CD4-positive, alpha-beta T cell (primary cell): ENCODE measurements around the gene PEX11A. TPM values are rescaled to one million over a fixed set of nuclear protein-coding genes. Genes with fewer than 3 reads are reported as not detected.

Experiments used
- ATAC-seq: fragments of 200-7000 bp; cut with Tn5 transposase; one replicate; pipeline ENCODE4 v1.10.0; 2022; ENCODE audit warnings: mild to moderate bottlenecking; ENCODE audit not compliant: poor library complexity
- CTCF ChIA-PET: fragments of 350-600 bp; sonication (Branson Sonifier 250); formaldehyde crosslinking; loops from one replicate; lab custom pipeline; 2021; ENCODE audit warnings: antibody characterized with exemption, inconsistent platforms; lab: Charles Lee
- POLR2A ChIA-PET: fragments of 350-600 bp; sonication (Branson Sonifier 250); formaldehyde crosslinking; loops from one replicate; lab custom pipeline; 2021; ENCODE audit warnings: antibody characterized with exemption, inconsistent platforms; lab: Charles Lee
- DNase-seq, 14 experiments: peaks; one replicate each; pipeline ENCODE4 v3.0.0-alpha.2; 2013 to 2020; ENCODE audit warnings: mixed read lengths in 2 of 14
- H3K27ac ChIP-seq, 2 donors: one replicate each; pipeline versions ENCODE4 v1.5.1 to v1.7.0; 2013; ENCODE audit warnings: low read length in 2 of 2, low read depth in 1 of 2, mild to moderate bottlenecking in 1 of 2
- H3K27me3 ChIP-seq, 2 experiments: 1 replicate in 1 of 2; 2 replicates in 1 of 2; pipeline versions ENCODE4 v1.6.1 to v1.7.0; 2013; ENCODE audit warnings: low read length in 2 of 2, control low read depth in 1 of 2, mild to moderate bottlenecking in 1 of 2, moderate library complexity in 1 of 2; ENCODE audit not compliant: insufficient read depth in 2 of 2, control insufficient read depth in 1 of 2
- H3K36me3 ChIP-seq: one replicate; pipeline ENCODE4 v1.6.1; 2013; ENCODE audit warnings: low read length, control low read depth; ENCODE audit not compliant: insufficient read depth
- H3K4me1 ChIP-seq: one replicate; pipeline ENCODE4 v1.6.1; 2013; ENCODE audit warnings: low read length, control low read depth; ENCODE audit not compliant: insufficient read depth
- H3K4me3 ChIP-seq: one replicate; pipeline ENCODE4 v1.5.1; 2013; ENCODE audit warnings: mild to moderate bottlenecking, low read length, moderate library complexity
- H3K9me3 ChIP-seq, 2 experiments: 1 replicate in 1 of 2; 2 replicates in 1 of 2; pipeline versions ENCODE4 v1.6.1 to v1.7.0; 2013; ENCODE audit warnings: low read length in 2 of 2, mild to moderate bottlenecking in 2 of 2, control low read depth in 1 of 2, moderate library complexity in 1 of 2; ENCODE audit not compliant: control insufficient read depth in 1 of 2, insufficient read depth in 1 of 2
- H3K27ac Mint-ChIP-seq: one replicate; pipeline ENCODE4 v1.8.0; 2020; ENCODE audit warnings: mixed read lengths
- H3K27me3 Mint-ChIP-seq: one replicate; pipeline ENCODE4 v1.8.0; 2021; ENCODE audit warnings: mixed read lengths
- H3K36me3 Mint-ChIP-seq: one replicate; pipeline ENCODE4 v1.8.0; 2021; ENCODE audit warnings: low read depth, mixed read lengths
- H3K4me1 Mint-ChIP-seq: one replicate; pipeline ENCODE4 v1.8.0; 2021; ENCODE audit warnings: low read depth, mixed read lengths
- H3K4me3 Mint-ChIP-seq: one replicate; pipeline ENCODE4 v1.8.0; 2020; ENCODE audit warnings: mild to moderate bottlenecking, mixed read lengths
- H3K9me3 Mint-ChIP-seq: one replicate; pipeline ENCODE4 v1.8.0; 2020; ENCODE audit warnings: mixed read lengths
- intact Hi-C, 2 experiments: fragments of 100-400 bp; cut with DNase I in 1 of 2; cut with micrococcal nuclease in 1 of 2; formaldehyde crosslinking; loops; one replicate each; pipeline versions ENCODE4 v1.15.1 to v1.9.0; 2023 to 2025; cut with DNase I, micrococcal nuclease
- total RNA-seq, 174 experiments: library from RNA in 2 of 174; stranded (reverse) in 2 of 174; gene quantifications; one replicate each; pipeline ENCODE4 v1.2.3 and lab custom pipeline; 2021 to 2026
- TF ChIP-seq, protein P1 (sequence below): fragments of 200-600 bp; IDR thresholded peaks from one replicate; pipeline ENCODE4 v1.8.0; 2022; ENCODE audit warnings: antibody characterized with exemption, mild to moderate bottlenecking

The PEX11A gene
- total RNA-seq, 2 experiments from 2014 or later = 0.22 TPM

DNA sequence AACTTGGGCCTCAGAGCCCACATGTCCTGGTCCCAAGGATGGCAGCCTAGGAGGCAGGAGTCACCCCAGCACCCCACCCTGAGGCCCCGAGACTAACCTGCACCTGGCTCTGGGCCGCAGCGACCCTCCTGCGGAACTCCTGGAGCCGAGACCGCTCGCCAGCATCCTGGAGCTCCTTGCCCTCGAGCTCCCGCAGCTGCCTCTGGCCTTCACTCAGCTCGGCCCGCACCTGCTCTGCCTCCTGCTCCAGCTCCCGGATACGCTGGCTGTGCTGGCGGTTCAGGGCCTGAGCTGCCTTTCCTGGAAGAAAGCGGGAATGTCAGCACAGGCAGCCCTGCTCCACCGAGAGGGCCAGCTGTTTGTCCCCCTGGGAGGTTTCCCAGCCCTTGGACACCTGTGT lies 48.4 kb downstream of the PEX11A start:
- Mint-ChIP-seq H3K27me3 (no peaks in the 10 kb centered on the region), H3K4me1 (no peaks in the 10 kb centered on the region), H3K4me3 (no peak overlapping the region), H3K36me3 (no peaks in the 10 kb centered on the region), H3K9me3 (no peaks in the 10 kb centered on the region), H3K27ac (no peak overlapping the region)
- TF ChIP-seq, protein P1, sequence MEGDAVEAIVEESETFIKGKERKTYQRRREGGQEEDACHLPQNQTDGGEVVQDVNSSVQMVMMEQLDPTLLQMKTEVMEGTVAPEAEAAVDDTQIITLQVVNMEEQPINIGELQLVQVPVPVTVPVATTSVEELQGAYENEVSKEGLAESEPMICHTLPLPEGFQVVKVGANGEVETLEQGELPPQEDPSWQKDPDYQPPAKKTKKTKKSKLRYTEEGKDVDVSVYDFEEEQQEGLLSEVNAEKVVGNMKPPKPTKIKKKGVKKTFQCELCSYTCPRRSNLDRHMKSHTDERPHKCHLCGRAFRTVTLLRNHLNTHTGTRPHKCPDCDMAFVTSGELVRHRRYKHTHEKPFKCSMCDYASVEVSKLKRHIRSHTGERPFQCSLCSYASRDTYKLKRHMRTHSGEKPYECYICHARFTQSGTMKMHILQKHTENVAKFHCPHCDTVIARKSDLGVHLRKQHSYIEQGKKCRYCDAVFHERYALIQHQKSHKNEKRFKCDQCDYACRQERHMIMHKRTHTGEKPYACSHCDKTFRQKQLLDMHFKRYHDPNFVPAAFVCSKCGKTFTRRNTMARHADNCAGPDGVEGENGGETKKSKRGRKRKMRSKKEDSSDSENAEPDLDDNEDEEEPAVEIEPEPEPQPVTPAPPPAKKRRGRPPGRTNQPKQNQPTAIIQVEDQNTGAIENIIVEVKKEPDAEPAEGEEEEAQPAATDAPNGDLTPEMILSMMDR = no peak
- CTCF ChIA-PET = no interaction called here
- ATAC-seq = no peak
- intact Hi-C loops = no loop called here
- POLR2A ChIA-PET = no interaction called here
- no peaks in the 10 kb centered on the region for H3K27me3 ChIP-seq
- H3K4me1 ChIP-seq = no peaks in the 10 kb centered on the region
- H3K27ac ChIP-seq = no peak overlapping the region
- no peak for DNase-seq
- H3K9me3 ChIP-seq = peaks cover 0 to under 1% of the 10 kb centered on the region in 2 experiments
- H3K36me3 ChIP-seq = no peaks in the 10 kb centered on the region
- no peak overlapping the region for H3K4me3 ChIP-seq

DNA sequence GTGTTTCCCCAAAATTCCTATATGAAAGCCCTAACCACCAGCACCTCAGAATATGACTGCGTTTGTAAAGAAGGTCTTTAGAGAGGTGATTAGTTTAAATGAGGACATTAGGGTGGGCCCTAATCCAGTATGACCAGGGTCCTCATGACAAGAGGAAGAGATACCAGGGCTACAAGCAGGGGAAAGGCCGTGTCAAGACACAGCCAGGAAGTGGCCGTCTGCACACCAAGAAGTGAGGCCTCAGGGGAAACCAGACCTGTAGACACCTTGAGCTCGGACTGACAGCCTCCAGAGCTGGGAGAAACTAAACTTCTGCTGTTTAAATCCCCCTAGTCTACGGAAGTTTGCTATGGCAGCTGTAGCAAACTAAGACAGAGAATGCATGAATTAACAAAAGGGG lies 49.5 kb downstream of the PEX11A start:
- POLR2A ChIA-PET = no interaction called here
- Mint-ChIP-seq H3K9me3 (no peaks in the 10 kb centered on the region), H3K4me3 (no peak overlapping the region), H3K36me3 (no peaks in the 10 kb centered on the region), H3K4me1 (no peaks in the 10 kb centered on the region), H3K27ac (no peak overlapping the region), H3K27me3 (no peaks in the 10 kb centered on the region)
- Histone ChIP-seq H3K4me1 (no peaks in the 10 kb centered on the region), H3K27me3 (no peaks in the 10 kb centered on the region), H3K36me3 (no peaks in the 10 kb centered on the region), H3K4me3 (no peak overlapping the region), H3K9me3 (no peaks in the 10 kb centered on the region), H3K27ac (no peak overlapping the region)
- TF ChIP-seq, protein P1 = no peak
- CTCF ChIA-PET = no interaction called here
- intact Hi-C loops = no loop called here
- ATAC-seq = no peak
- no peak for DNase-seq

DNA sequence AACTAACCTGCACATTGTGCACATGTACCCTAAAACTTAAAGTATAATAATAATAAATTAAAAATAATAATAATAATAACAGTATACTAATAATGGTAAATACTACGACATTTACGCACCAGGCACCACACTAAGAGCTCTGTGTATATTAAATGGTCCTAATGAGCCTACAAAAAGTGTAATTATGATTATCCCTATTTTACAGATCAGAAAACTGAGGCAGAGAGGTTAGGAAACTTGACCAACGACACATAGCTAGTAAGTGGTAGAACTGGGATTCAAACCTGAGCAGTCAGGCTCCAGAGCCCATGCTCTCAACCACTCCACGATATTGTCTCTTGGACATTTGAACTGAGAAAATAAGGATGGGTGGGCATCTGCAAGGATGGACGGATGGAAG lies 50.3 kb downstream of the PEX11A start:
- H3K36me3 Mint-ChIP-seq = no peaks in the 10 kb centered on the region
- ChIA-PET CTCF (no interaction called here), POLR2A (no interaction called here)
- H3K9me3 Mint-ChIP-seq = no peaks in the 10 kb centered on the region
- TF ChIP-seq, protein P1 = no peak
- Histone ChIP-seq H3K9me3 (no peaks in the 10 kb centered on the region), H3K36me3 (no peaks in the 10 kb centered on the region), H3K27me3 (no peaks in the 10 kb centered on the region), H3K4me1 (no peaks in the 10 kb centered on the region), H3K27ac (no peak overlapping the region), H3K4me3 (no peak overlapping the region)
- ATAC-seq (no peak), DNase-seq (no peak)
- no peaks in the 10 kb centered on the region for H3K4me1 Mint-ChIP-seq
- H3K4me3 Mint-ChIP-seq = no peak overlapping the region
- intact Hi-C loops = no loop called here
- no peaks in the 10 kb centered on the region for H3K27me3 Mint-ChIP-seq
- no peak overlapping the region for H3K27ac Mint-ChIP-seq
